Hindlimb muscle (tissue), 1 donor: ENCODE results near the gene TEX29. TPM values are rescaled to one million over a fixed set of nuclear protein-coding genes. Genes with fewer than 3 reads are reported as not detected.

Experiments
- DNase-seq: peaks from one replicate; pipeline ENCODE4 v3.0.0-alpha.2; 2013
- polyA plus RNA-seq: library from polyadenylated mRNA; unstranded; fragments of 120-200 nt; gene quantifications from one replicate; pipeline ENCODE4 v1.2.1, GENCODE V29; 2013; ENCODE audit not compliant: insufficient read length

The TEX29 gene
- polyA plus RNA-seq, 1 donor, result 0.63 TPM

DNA sequence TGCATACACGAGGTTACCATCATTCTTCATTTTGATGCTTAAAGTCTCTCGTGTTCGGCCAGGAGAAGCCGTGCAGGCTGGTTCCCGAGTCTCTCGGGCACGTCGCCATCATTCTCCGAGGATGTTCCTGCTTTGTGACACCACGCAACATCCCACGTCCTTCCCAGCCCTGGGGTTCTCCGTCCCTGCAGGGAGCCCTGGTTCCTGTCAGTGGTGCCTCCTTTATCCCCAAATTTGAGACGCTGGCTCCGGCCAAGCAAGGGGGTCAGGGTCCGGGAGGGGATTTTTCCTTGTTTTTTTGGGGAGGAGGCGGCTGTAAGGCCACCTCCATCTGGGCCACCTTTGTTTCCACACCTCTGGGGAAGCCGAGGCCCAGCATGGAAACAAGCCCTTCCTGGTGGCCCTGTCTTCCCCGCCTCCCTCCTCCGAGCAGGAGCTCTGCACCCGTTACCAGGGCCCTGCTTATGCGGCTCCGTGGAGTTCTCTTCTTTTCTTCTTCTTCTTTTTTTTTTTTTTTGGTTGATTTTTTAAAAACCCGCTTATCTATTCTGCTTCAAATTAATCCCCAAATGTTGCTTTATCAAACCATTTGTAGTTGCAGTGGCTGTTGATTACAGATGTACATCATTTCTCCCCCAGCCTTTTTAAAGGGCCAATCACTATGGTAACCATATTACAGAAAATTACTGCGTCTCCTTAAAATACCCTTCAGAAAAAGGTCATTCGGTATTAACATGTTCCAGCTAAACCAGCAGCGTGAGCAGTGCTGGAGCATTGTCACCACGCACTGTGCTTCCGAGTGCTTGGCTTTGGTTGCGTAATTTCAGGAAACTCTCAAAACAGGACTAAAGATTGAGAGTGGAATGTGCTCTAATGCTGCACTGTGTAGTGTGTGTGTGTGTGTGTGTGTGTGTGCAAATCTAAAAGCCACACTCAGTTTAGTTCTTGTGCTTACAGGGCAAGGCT, 50.4 kb downstream of the TEX29 start:
- no peak for DNase-seq

DNA sequence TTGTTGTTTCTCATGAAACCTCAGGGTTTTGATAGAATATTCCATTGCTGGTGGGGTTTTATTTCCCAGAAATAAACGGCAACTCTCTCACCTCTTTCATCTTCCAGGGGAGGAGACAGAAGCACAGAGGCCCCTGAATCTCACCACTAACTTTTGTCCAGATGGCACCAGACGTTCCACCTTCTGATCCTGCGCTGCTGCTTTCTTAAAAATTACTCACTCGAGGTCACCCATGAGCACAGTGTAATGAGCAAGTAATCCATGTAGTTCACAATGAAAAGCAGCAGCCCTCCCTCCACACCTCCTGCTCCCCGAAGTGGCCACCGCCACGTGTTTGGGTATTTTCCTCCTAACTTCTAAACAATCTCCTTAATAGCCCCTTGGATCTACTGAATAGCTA, 51.3 kb downstream of the TEX29 start:
- no peak for DNase-seq

- no peak for DNase-seq
Observed at GRCh38 chr13:111372651-111373425, 52.4 kb downstream of the TEX29 start.

- DNase-seq, result no peak
Observed at GRCh38 chr13:111373486-111373885, 53.0 kb downstream of the TEX29 start.

DNA sequence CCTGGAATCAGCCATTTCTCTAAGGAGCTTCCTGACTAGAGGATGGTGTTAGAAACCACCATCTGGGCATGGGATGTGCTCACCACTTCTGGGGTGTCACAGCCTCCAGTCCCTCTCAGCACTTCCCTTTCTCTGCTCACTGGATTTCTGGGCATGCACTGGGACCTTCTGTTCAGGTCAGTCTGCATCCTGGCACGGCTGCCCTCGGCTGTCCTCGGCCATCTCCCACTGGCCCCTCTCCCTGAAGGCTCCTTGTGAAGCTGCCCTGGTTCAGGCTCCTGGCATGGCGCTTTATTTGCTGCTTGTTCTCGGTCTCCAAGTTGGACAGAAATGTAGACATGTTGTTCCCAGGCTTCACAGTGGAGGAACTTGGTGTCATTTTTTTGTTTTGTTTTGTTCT, 60.0 kb downstream of the TEX29 start:
- no peak for DNase-seq

GRCh38 chr13:111382411-111382810, 62.0 kb downstream of the TEX29 start:
- no peak for DNase-seq

GRCh38 chr13:111382877-111383276, 62.4 kb downstream of the TEX29 start:
- DNase-seq, result no peak

- DNase-seq, result no peak
Observed at GRCh38 chr13:111383591-111384440, 63.4 kb downstream of the TEX29 start.

DNA sequence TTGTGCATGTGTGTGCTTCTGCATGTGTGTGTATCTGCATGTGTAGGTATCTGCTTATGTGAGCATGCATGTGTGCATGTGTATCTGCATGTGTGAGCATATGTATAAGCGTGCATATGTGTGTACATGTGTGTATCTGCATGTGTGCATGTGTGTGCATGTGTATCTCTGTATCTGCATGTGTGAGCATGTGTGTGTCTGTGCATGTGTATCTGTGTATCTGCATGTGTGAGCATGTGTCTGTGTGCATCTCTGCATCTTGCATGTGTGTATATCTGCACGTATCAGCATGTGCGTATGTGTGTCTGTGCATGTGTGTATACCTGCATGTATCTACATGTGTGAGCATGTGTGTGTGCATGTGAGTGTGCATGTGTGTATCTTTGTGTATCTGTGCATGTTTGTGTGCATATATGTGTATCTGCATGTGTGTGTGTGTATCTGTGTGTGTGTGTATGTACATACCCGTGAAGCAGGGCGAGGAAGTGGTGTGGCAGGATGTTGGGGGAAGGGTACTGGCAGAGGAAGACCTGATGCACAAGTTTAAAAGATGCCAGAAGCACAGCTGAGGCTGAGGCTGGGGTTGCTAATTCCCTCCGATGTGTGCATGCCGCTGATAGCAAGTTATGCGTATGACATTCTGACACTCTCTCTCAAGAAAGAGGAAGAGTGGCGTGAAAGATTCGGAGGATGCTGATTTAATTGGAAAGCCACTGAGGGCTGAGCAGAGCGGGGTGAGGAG, 64.2 kb downstream of the TEX29 start:
- DNase-seq, result no peak

DNA sequence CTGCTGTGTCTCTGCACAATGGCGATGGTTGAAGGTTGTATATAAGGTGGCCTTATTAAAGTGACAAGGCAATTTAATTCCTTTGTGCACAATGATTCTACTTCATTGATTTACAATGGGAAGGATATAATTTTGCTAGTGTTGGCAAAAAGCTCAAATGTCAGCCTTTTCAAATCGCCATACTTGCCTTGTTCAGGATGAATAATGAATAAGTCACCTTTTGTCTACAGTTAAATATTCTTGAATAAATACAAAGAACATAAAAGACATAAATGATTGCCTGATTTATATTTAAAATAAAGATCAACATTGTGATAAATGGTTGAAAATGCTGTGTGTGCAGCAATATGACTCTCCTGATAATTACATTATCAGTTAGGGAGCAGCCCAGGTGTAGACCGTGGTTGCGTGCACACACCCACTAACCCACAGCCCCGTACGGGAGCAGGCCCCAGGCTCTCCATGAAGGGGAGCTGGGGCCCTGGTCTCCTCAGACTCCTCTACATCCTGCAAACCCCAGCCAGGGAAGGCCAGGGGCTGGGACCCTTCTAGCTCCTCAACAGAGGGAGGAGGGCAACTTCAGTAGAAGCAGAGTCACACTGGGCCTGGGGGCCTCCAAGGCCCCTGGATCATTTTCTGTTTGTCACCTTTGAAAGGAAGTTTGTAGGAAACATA, 64.9 kb downstream of the TEX29 start:
- no peak for DNase-seq

DNA sequence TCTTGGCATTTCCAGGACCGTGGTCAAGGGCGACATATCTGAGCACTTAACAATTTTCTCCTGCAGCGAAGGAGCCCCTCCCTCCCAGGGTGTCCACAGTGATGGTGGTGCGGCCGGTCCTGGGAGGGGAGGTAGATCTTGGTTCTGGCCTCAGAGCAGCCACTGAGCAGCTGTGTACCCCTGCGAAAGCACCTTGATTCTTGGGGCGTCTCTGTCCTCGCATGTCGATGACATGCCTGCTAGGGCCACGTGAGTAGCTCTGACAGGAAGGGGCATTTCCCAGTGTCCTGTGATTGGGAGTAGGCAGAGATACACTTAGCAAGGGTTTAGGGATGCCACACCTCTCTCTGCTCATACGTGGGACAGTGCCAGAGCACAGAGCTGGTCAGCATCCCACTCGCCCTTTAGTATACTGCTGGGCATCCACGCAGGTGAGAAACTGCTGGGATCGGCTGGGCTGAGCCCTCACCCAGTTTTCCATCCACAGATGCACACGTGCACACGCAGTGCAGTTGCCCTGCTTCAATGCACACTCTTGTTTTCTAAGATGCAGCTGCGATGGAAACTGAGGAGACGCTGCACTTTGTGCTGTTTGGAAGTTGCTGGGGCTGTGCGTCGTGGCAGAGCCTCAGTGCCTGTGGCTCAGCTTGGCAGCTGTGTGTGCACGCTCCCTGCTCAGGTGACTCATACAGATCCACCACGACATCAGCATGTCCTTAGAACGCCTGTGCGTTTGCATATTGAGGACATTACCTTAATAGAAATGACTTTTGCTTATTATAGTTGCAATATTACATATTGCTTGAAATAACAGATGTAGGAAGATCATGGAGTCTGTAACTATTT, 66.8 kb downstream of the TEX29 start:
- DNase-seq, result no peak

GRCh38 chr13:111387945-111388600, 67.6 kb downstream of the TEX29 start:
- no peak for DNase-seq

DNA sequence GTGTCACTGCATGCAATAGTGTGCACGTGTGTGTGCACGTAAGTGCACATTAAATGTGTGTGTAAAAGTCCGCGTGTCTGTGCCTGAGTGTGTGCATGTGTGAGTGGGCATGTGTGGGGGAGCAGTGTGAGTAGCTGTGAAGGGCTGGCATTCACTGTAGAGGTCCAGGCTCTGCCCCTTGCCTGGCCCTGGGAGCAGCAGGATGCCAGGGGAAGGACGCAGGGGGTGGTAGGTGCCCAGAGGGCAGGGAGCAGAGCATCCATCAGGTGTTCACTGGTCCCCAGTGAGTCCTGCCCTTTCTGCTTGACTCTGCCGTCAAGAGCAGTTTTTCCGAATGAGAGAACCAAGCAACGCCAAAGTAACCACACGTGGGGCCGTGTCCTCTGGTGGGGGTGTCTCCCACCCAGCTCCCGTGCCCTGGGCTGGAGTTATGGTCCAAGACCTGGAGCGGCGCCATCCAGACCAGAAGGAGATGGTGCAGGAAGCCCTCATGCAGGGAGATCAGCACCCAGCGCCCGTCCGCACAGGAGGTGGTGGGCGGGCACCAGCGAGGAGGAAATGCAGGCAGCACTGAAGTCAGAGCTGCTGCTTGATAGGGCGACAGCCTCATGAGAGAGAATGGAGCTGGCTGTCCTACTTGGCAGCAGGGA, 68.5 kb downstream of the TEX29 start:
- DNase-seq, result no peak

DNA sequence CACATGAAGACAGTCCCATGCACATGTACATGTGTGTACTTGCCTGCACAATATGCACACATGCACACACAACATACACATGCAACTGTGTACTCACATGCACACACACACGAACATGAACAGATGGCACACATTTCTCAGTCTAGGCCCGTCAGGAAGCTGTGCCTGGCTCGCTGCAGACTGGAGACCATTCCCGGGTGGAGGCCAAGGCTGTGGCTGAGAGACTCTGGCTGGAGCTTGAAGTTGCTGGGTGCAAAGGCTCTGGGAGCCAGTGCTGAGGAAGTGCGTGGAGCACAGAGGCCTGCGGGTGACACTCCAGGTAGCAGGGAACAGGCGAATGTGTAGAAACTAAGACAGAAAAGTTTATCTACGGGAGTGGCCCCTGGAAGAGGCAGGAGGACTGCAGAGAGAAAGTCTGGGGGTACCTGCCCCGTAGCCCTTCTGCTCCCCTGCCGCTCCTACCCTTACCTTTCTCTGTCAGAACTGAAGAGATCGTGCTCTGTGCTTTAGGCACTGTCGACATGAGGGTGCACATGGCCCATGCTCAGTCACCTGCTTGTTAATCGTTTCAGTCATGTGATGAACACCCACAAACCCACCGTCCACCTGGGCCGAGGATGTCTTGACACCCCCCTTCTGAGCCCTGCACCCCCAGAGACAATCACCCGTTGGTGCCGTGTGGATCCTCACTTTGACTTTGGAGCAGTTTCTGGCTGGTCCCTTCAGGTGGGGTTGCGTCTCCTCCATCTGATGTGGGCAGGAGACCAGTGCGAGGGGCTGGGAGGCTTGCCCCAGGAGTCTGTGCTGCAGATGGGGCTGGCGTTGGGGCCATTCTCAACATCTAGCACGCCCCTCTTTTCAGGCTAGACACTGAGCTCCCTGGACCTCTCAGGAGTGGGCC, 69.4 kb downstream of the TEX29 start:
- no peak for DNase-seq

DNA sequence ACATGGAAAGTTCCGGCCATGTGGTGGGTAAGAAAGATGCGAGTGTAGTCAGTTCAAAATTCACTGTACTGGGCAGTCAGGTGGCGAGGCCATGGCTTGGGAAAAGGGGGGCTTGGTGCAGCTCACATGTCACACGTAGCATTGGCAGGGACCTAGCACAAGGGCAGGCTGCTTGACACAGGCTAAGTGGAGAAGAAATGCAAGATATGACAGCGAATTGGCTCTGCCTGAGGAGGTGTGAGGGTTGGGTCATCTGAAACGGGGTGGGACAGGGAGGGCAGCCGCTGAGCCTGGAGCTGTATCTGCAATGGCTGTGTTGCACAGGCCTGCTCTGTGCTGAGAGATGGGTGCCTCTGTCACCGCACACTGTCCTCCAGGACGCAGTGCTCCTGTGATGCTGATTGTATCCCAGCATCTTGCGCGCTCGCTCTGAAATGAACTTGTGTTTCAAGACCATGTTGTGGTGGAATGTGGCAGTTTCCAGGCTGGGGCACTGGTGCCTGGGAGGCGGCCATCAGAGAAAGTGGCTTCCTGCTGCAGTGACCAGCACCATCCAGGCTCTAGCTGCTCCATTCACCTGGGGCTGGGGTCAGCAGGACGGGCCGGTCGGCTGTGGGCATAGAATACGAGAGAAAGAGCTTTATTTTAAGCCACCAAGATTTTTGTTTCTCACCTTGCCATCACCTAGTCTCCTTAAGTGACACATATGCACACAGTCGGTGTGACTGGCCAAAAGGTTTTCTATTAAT, 70.3 kb downstream of the TEX29 start:
- no peak for DNase-seq

- DNase-seq, result no peak
Observed at GRCh38 chr13:111392486-111392885, 72.0 kb downstream of the TEX29 start.

DNA sequence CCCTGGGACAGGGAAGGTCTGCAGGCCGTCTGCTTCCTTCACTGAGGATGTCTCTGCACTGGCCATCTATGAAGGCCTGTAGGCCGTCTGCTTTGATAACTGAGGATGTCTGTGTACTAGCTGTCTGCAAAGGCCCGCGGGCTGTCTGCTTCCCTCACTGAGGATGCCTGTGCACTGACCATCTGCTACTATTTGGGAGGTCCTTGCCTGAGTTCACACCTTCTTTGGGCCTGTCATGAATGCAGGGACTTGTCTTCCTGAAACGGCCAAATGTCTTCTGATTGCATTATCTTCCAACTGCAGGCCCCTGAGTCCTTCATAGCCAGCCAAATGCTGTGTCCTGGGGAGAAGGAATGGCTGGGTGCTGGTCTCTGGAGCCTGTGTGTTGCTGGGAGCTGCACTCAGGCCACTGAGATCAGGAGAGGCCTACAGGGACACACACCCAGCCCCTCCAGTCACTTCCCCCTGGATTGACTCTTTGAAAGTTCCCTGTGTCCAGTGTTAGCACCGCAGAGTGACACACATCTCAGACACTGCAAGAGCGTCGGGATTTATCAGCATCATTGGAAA, 72.9 kb downstream of the TEX29 start:
- no peak for DNase-seq
